K562 (cell line): Measurements from ENCODE around the gene MFSD11. TPM values are rescaled to one million over a fixed set of nuclear protein-coding genes. Genes with fewer than 3 reads are reported as not detected.

ENCODE experiments used
- ARID1B ChIP-seq: fragments of 450-650 bp; IDR thresholded peaks from 2 replicates; pipeline ENCODE4 v1.6.1; 2016; ENCODE audit warnings: antibody characterized with exemption, mild to moderate bottlenecking, inconsistent platforms
- ATF3 ChIP-seq, 2 experiments: fragments of 450-650 bp in 1 of 2; sonication (generic) in 1 of 2; formaldehyde crosslinking in 1 of 2; IDR thresholded peaks in 1 of 2; conservative IDR thresholded peaks in 1 of 2; 2 replicates each; pipeline versions ENCODE4 v1.6.1 to v1.8.1; 2016 to 2023; ENCODE audit warnings: mild to moderate bottlenecking in 2 of 2, moderate library complexity in 2 of 2, inconsistent platforms in 1 of 2, missing genetic modification reagents in 1 of 2
- CHD7 ChIP-seq: fragments of 200-600 bp; sonication (generic); IDR thresholded peaks from one replicate; pipeline ENCODE4 v1.6.1; 2012; ENCODE audit warnings: mild to moderate bottlenecking, low read depth, low read length, inconsistent platforms
- DPF2 ChIP-seq: fragments of 450-650 bp; IDR thresholded peaks from 2 replicates; pipeline ENCODE4 v1.6.1; 2016
- JUND ChIP-seq, 2 experiments: IDR thresholded peaks; 2 replicates in 1 of 2; 3 replicates in 1 of 2; pipeline ENCODE4 v1.6.1; 2011; ENCODE audit warnings: borderline replicate concordance in 2 of 2, low read depth in 2 of 2, low read length in 2 of 2, improper control_type of control experiment in 1 of 2, missing biosample characterization in 1 of 2, missing genetic modification characterization in 1 of 2, missing genetic modification reagents in 1 of 2
- MECOM ChIP-seq: fragments of 250-450 bp; sonication (Bioruptor Pico); IDR thresholded peaks from 2 replicates; pipeline ENCODE4 v1.8.0; 2022; ENCODE audit warnings: inconsistent platforms
- NRF1 ChIP-seq, 2 experiments: fragments of 450-650 bp; IDR thresholded peaks in 1 of 2; conservative IDR thresholded peaks in 1 of 2; 2 replicates each; pipeline ENCODE4 v1.6.1; 2014; ENCODE audit warnings: mild to moderate bottlenecking in 2 of 2
- RBBP5 ChIP-seq: fragments of 200-600 bp; sonication (generic); IDR thresholded peaks from 2 replicates; pipeline ENCODE4 v1.6.1; 2012; ENCODE audit warnings: borderline replicate concordance, mild to moderate bottlenecking, low read length, control low read depth, inconsistent platforms; ENCODE audit not compliant: insufficient read depth, poor library complexity, severe bottlenecking
- SMAD4 ChIP-seq: fragments of 250-450 bp; sonication (Bioruptor Pico); conservative IDR thresholded peaks from 2 replicates; pipeline ENCODE4 v1.8.0; 2021; ENCODE audit warnings: inconsistent platforms, mild to moderate bottlenecking, moderate library complexity
- TCF3 ChIP-seq: sonication (generic); formaldehyde crosslinking; IDR thresholded peaks from 2 replicates; pipeline ENCODE4 v1.4.0; 2020; ENCODE audit warnings: mild to moderate bottlenecking, missing genetic modification reagents
- TEAD4 ChIP-seq, 2 experiments: sonication (generic) in 1 of 2; formaldehyde crosslinking in 1 of 2; IDR thresholded peaks; 2 replicates each; pipeline versions ENCODE4 v1.6.1 to v1.8.0; 2012 to 2022; ENCODE audit warnings: borderline replicate concordance in 1 of 2, inconsistent platforms in 1 of 2, low read length in 1 of 2, mild to moderate bottlenecking in 1 of 2, missing genetic modification reagents in 1 of 2
- TFAP4 ChIP-seq: sonication (generic); formaldehyde crosslinking; IDR thresholded peaks from 2 replicates; pipeline ENCODE4 v1.8.0; 2022; ENCODE audit warnings: missing genetic modification reagents, mild to moderate bottlenecking, moderate library complexity, borderline replicate concordance
- polyA plus RNA-seq, 8 experiments: library from polyadenylated mRNA; depleted of rRNA in 4 of 8; stranded (reverse) in 5 of 8; unstranded in 3 of 8; fragments of >200 nt; fragmentation: Nextera tagmentation in 2 of 8; fragmentation: Illumina TruSeq in 1 of 8; extraction: Ambion mirVana in 2 of 8; extraction: Trizol in 1 of 8; gene quantifications; 2 replicates each; pipeline versions ENCODE4 v1.2.1 to v1.2.3, GENCODE V29; 2011 to 2014; ENCODE audit warnings: inconsistent platforms in 1 of 8, missing spikeins in 1 of 8
- total RNA-seq, 7 experiments: library from RNA; depleted of rRNA in 6 of 7; stranded (reverse); fragments of >200 nt in 6 of 7; fragmentation: Illumina TruSeq in 2 of 7; extraction: Trizol in 2 of 7; gene quantifications; 2 replicates each; pipeline versions ENCODE4 v1.2.1 to v1.2.3, GENCODE V29; 2011 to 2021; ENCODE audit warnings: low replicate concordance in 1 of 7

MFSD11 gene
- total and polyA plus RNA-seq, 9 of the 15 experiments (the other 6 are each of a cell fraction or from before 2014, with no cell fraction given): 14.4 to 24.5 (median 19.9) TPM

DNA sequence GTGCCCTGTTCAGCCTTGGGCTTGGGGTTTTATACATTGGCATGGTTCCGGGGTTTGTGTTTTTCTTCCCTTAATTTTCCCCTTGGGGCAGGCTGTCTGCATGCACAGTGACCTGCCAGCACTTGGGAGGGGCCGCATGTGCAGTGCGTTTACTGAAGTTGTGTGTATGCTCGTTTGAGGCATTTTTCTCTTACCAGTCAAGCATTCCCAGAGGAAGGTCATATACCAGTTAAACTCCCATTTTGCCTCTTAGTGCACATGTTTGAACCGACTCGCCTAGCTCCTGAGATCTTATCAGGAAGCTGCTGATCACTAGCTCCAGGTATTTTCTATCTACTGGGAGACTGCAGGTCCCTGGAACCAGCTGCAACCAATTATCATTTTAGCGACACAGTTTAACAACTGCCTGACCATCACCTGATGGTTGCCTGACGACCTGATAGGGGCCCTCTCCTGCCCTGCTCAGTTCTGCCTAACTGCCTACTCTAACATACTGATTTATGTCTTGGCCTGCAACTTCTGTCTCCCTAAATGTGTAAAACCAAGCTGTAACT, 51.4 kb downstream of the MFSD11 start (continued):
- TF ChIP-seq TEAD4 (IDR thresholded peaks at IDR 0.05; ENCODE audit: low read length): peak; percentile 43; the same call in 1 of the 2 replicates
- no peak for TF ChIP-seq TEAD4 (CRISPR knock-in tag; IDR thresholded peaks at IDR 0.05; ENCODE audit: borderline replicate concordance)
- TF ChIP-seq RBBP5: peak; percentile 31
- TF ChIP-seq TFAP4 (CRISPR knock-in tag): peak; percentile 60; the same call in 1 of the 2 replicates
- peak; percentile 69 for TF ChIP-seq ARID1B
- TF ChIP-seq MECOM (CRISPR knock-in tag): no peak
- 0 out of 2 replicates have a peak, but pooled peaks have one; percentile 49 for TF ChIP-seq DPF2
- TF ChIP-seq JUND (IDR thresholded peaks at IDR 0.05; ENCODE audit: borderline replicate concordance, low read depth, low read length): peak; percentile 46; the same call in 1 of the 2 replicates
- TF ChIP-seq JUND (tag; IDR thresholded peaks at IDR 0.05; ENCODE audit: borderline replicate concordance, low read depth, low read length): peak; percentile 58; the same call in 1 of the 3 replicates
- TF ChIP-seq ATF3 (IDR thresholded peaks at IDR 0.05): no peak
- TF ChIP-seq ATF3 (CRISPR knock-in tag; conservative IDR thresholded peaks at IDR 0.05): no peak
- TF ChIP-seq TCF3: peak; percentile 65
- TF ChIP-seq CHD7: no peak
- peak; percentile 48 to 58; a peak in 3 of 4 replicates for TF ChIP-seq NRF1 (conservative IDR thresholded peaks at IDR 0.05 in 1 of 2, IDR thresholded peaks at IDR 0.05 in 1 of 2)
- peak; percentile 37; the same call in 1 of the 2 replicates for TF ChIP-seq SMAD4 (CRISPR knock-in tag)
